C4-2B (cell line): ENCODE results near the gene KHSRP.

ENCODE experiments used
- CTCF ChIP-seq: fragments of 450-650 bp; conservative IDR thresholded peaks from 2 replicates; pipeline ENCODE4 v1.5.1; 2017; ENCODE audit warnings: mild to moderate bottlenecking
- ZFX ChIP-seq: fragments of 450-650 bp; IDR thresholded peaks from 2 replicates; pipeline ENCODE4 v1.6.1; 2017

GRCh38 chr19:6466526-6467248 lies 42.1 kb upstream of the KHSRP start:
- no peak for TF ChIP-seq CTCF
- TF ChIP-seq ZFX, result no peak
